GM12878 (cell line): Measurements from ENCODE around the gene THAP11. TPM values are rescaled to one million over a fixed set of nuclear protein-coding genes. Genes with fewer than 3 reads are reported as not detected.

Source experiments
- BHLHE40 ChIP-seq, 2 experiments: fragments of 450-650 bp in 1 of 2; IDR thresholded peaks; 2 replicates each; pipeline ENCODE4 v1.6.1; 2011 to 2017; ENCODE audit warnings: low read depth in 2 of 2, borderline replicate concordance in 1 of 2, improper control_type of control experiment in 1 of 2, low read length in 1 of 2, mild to moderate bottlenecking in 1 of 2
- CREM ChIP-seq: IDR thresholded peaks from 2 replicates; pipeline ENCODE4 v1.6.1; 2014; ENCODE audit warnings: antibody characterized with exemption, low read depth
- EZH2 ChIP-seq: IDR thresholded peaks from 2 replicates; pipeline ENCODE4 v1.6.1; 2012; ENCODE audit warnings: low read depth, mild to moderate bottlenecking, control low read depth, inconsistent platforms, low read length, borderline replicate concordance; ENCODE audit not compliant: control insufficient read depth
- IRF4 ChIP-seq: IDR thresholded peaks from 2 replicates; pipeline ENCODE4 v1.6.1; 2011; ENCODE audit warnings: low read depth, low read length
- POLR2A ChIP-seq: IDR thresholded peaks from 2 replicates; pipeline ENCODE4 v1.6.1; 2011; ENCODE audit warnings: low read depth, mild to moderate bottlenecking, low read length
- SMARCA5 ChIP-seq: fragments of 450-650 bp; IDR thresholded peaks from 2 replicates; pipeline ENCODE4 v1.6.1; 2017; ENCODE audit warnings: mild to moderate bottlenecking
- STAT1 ChIP-seq: fragments of 450-650 bp; conservative IDR thresholded peaks from 2 replicates; pipeline ENCODE4 v1.6.1; 2014; ENCODE audit warnings: antibody characterized with exemption, mild to moderate bottlenecking
- ZNF24 ChIP-seq: fragments of 450-650 bp; IDR thresholded peaks from 2 replicates; pipeline ENCODE4 v1.6.1; 2017; ENCODE audit warnings: antibody characterized with exemption, mild to moderate bottlenecking
- polyA plus RNA-seq, 11 experiments: library from polyadenylated mRNA; depleted of rRNA in 4 of 11; unstranded in 6 of 11; stranded (reverse) in 5 of 11; fragments of >200 nt; fragmentation: Nextera tagmentation in 4 of 11; fragmentation: Illumina TruSeq in 1 of 11; extraction: Ambion mirVana in 4 of 11; extraction: Trizol in 1 of 11; gene quantifications; 1 replicate in 1 of 11; 2 replicates in 10 of 11; pipeline versions ENCODE4 v1.2.1 to v1.2.3, GENCODE V29; 2011 to 2016; ENCODE audit warnings: inconsistent platforms in 2 of 11, missing spikeins in 2 of 11, low read depth in 1 of 11
- total RNA-seq, 4 experiments: library from RNA; depleted of rRNA in 3 of 4; stranded (reverse); fragments of >200 nt in 3 of 4; fragmentation: Illumina TruSeq in 1 of 4; extraction: Trizol in 1 of 4; gene quantifications; 2 replicates each; pipeline versions ENCODE4 v1.2.1 to v1.2.3, GENCODE V29; 2013 to 2021
- TF ChIP-seq, protein P1 (sequence below): fragments of 450-650 bp; formaldehyde crosslinking; IDR thresholded peaks from 2 replicates; pipeline ENCODE4 v1.4.0; 2020; ENCODE audit warnings: mild to moderate bottlenecking, moderate library complexity
- TF ChIP-seq, protein P2 (sequence below): fragments of 450-650 bp; IDR thresholded peaks from 2 replicates; pipeline ENCODE4 v1.6.1; 2017; ENCODE audit warnings: mild to moderate bottlenecking
- TF ChIP-seq, protein P3 (sequence below): fragments of 450-650 bp; IDR thresholded peaks from 2 replicates; pipeline ENCODE4 v1.6.1; 2017; ENCODE audit warnings: mild to moderate bottlenecking, low read depth, inconsistent platforms; ENCODE audit not compliant: poor library complexity, severe bottlenecking

Gene THAP11
- total and polyA plus RNA-seq, 10 of the 15 experiments (the other 5 are each of a cell fraction or from before 2014, with no cell fraction given), result 2.5 to 36.7 (median 21.4) TPM

DNA sequence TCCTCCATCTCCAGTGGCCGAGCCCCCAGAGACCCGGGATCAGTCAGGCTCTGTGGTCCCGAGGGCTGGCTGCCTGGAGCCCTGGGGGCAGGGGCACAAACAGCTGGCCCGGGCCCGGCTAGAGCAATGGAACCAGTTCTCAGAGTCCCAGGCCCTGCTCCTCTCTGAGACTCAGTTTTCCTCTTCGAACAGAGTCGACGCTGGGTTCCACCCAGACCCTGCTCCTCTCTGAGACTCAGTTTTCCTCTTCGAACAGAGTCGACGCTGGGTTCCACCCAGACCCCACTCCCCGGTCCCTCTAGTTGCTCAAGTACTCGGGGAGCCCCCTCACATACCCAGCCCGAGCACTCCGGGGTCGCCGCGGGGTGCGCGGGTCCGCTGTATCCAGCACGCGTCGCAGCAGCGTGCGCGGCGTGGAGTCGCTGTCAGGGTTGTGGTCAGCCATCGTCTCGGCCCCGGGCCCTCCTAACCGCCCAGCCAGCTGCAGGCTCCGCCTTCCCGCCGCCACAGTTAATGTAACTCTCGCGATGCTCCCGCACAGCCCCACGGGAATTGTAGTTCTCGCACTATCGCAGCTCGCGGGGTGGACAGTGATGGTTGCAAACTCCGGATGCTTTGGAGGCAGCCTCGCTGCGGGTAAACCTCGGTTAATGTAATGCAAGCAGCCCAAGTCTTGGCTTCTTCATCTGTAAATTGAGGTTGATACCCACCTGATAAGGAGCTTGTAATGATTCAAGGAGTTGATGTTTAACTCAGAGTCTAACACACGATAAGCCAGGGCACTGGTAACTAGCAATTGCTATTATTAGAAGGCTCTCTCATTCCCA lies 8.5 kb upstream of the THAP11 start (continued):
- TF ChIP-seq EZH2, result no peak
- peak; percentile 72; the same call in 1 of the 2 replicates for TF ChIP-seq SMARCA5
- TF ChIP-seq POLR2A, result peak; percentile 97
- TF ChIP-seq, protein P1, sequence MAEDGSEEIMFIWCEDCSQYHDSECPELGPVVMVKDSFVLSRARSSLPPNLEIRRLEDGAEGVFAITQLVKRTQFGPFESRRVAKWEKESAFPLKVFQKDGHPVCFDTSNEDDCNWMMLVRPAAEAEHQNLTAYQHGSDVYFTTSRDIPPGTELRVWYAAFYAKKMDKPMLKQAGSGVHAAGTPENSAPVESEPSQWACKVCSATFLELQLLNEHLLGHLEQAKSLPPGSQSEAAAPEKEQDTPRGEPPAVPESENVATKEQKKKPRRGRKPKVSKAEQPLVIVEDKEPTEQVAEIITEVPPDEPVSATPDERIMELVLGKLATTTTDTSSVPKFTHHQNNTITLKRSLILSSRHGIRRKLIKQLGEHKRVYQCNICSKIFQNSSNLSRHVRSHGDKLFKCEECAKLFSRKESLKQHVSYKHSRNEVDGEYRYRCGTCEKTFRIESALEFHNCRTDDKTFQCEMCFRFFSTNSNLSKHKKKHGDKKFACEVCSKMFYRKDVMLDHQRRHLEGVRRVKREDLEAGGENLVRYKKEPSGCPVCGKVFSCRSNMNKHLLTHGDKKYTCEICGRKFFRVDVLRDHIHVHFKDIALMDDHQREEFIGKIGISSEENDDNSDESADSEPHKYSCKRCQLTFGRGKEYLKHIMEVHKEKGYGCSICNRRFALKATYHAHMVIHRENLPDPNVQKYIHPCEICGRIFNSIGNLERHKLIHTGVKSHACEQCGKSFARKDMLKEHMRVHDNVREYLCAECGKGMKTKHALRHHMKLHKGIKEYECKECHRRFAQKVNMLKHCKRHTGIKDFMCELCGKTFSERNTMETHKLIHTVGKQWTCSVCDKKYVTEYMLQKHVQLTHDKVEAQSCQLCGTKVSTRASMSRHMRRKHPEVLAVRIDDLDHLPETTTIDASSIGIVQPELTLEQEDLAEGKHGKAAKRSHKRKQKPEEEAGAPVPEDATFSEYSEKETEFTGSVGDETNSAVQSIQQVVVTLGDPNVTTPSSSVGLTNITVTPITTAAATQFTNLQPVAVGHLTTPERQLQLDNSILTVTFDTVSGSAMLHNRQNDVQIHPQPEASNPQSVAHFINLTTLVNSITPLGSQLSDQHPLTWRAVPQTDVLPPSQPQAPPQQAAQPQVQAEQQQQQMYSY, result no peak
- TF ChIP-seq, protein P2, sequence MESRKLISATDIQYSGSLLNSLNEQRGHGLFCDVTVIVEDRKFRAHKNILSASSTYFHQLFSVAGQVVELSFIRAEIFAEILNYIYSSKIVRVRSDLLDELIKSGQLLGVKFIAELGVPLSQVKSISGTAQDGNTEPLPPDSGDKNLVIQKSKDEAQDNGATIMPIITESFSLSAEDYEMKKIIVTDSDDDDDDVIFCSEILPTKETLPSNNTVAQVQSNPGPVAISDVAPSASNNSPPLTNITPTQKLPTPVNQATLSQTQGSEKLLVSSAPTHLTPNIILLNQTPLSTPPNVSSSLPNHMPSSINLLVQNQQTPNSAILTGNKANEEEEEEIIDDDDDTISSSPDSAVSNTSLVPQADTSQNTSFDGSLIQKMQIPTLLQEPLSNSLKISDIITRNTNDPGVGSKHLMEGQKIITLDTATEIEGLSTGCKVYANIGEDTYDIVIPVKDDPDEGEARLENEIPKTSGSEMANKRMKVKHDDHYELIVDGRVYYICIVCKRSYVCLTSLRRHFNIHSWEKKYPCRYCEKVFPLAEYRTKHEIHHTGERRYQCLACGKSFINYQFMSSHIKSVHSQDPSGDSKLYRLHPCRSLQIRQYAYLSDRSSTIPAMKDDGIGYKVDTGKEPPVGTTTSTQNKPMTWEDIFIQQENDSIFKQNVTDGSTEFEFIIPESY, result peak; percentile 13; the same call in 1 of the 2 replicates
- no peak for TF ChIP-seq STAT1
- TF ChIP-seq IRF4, result no peak
- peak; percentile 26 to 85; a peak in 2 of 4 replicates for TF ChIP-seq BHLHE40 (IDR thresholded peaks at IDR 0.05; ENCODE audit: borderline replicate concordance in 1 of 2, low read depth in 2 of 2, low read length in 1 of 2)
- TF ChIP-seq, protein P3, sequence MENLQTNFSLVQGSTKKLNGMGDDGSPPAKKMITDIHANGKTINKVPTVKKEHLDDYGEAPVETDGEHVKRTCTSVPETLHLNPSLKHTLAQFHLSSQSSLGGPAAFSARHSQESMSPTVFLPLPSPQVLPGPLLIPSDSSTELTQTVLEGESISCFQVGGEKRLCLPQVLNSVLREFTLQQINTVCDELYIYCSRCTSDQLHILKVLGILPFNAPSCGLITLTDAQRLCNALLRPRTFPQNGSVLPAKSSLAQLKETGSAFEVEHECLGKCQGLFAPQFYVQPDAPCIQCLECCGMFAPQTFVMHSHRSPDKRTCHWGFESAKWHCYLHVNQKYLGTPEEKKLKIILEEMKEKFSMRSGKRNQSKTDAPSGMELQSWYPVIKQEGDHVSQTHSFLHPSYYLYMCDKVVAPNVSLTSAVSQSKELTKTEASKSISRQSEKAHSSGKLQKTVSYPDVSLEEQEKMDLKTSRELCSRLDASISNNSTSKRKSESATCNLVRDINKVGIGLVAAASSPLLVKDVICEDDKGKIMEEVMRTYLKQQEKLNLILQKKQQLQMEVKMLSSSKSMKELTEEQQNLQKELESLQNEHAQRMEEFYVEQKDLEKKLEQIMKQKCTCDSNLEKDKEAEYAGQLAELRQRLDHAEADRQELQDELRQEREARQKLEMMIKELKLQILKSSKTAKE, result no peak
- TF ChIP-seq ZNF24, result no peak
- TF ChIP-seq CREM, result peak; percentile 61; the same call in 1 of the 2 replicates
